Measurements from ENCODE around the gene CFAP410.
"Not testable (repeated sequence)": the region's sequence is repeated elsewhere in the genome, so short reads cannot be mapped to it uniquely, and the experiment has no call there.

The CFAP410 gene

GRCh38 chr21:44316277-44316900 lies 22.8 kb downstream of the CFAP410 start:
- no peak for DNase-seq (ENCODE audit: low spot score)

- no peak for DNase-seq (ENCODE audit: low spot score)
Measured at GRCh38 chr21:44315691-44316203, 23.4 kb downstream of the CFAP410 start.

DNA sequence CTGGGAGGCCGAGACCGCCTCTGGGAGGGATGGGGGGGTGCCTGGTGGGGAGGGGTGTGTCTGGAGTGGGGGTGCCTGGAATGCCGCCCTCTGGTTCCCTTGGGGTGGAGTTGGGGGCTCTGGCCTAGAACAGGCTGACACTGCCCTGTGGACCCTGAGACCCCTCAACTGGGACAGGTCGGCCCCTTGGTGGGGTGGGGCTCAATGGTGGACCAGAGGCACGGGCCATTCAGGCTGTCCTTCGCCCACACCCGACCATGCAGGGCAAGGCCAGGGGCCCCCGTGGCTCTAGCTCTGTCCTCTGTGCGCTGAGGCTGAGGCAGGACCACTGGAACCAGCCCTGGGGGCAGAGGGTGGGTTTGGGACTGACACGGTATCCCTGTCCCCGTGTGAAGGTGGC lies 24.6 kb downstream of the CFAP410 start:
- no peak for DNase-seq (ENCODE audit: low spot score)

DNA sequence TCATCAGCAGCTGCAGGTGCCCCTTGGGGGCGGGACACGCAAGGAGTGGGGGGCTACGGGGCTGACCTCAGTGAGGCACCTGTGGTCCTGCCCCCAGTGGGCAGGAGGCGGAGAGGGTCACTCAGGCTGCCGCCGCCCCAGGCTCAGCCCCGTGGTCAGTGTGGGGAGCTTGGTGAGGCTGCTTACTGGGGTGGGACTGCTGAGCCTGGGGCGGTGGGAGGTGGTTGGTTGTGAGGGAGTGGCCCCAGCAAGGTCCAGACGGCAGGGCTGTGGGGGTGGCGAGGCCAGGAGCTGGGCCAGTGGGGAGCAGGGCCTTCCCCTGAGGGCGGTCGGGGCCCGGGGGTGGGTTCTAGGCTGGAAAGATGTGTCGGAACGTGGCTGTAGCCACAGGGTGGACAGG lies 25.1 kb downstream of the CFAP410 start:
- DNase-seq (ENCODE audit: low spot score), result no peak

GRCh38 chr21:44313451-44313850 lies 25.7 kb downstream of the CFAP410 start:
- DNase-seq (ENCODE audit: low spot score), result no peak

DNA sequence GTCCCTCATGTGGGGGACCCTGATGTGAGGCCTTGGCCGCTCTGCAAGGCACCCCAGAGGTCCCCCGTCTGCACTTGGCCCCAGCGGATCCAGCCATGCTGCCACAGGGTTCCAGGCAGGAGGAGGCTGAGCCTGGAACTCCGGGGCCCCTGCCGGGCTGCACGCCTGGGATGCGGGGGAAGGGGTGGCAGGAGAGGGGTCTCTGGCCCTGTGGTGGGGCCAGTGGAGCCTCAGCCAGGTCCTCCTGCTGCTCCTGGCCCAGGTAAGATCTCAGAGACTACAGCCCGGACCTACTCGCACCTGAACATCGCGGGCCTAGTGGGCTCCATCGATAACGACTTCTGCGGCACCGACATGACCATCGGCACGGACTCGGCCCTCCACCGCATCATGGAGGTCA lies 26.5 kb downstream of the CFAP410 start:
- no peak for DNase-seq (ENCODE audit: low spot score)

- DNase-seq (ENCODE audit: low spot score), result no peak
Measured at GRCh38 chr21:44312089-44312488, 27.1 kb downstream of the CFAP410 start.

DNA sequence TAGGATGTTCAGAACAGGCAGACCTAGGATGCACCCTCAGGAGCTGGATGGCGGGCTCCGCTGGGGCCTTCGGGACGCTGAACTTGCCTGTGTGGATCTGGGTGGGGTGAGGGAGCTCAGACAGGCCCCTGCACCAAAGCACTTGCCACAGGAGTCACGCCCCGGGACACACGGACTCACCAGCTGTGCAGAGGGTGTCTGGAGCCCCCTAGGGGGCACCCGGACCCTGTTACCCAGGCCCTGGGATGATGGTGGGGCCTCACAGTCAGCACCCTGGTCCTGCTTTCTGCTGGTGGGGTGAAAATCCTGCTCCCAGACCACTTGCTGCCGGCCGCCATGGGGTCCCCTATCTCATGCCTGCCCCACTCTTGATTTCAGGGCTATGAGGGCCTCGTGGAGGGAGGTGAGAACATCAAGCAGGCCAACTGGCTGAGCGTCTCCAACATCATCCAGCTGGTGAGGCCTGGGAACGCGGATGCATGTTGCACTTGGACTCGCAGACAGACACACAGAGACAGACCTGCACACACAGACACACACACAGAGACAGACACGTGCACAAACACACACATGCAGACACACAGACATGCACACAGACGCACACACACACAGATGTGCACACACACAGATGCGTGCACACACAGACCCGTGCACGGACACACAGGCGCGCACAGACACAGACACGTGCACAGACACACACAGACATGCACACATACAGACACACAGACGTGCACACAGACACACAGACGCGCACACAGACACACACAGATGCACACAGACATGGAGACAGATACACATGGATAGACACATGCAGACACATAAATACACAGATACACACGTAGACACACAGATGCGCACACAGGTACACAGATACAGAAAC lies 28.3 kb downstream of the CFAP410 start:
- DNase-seq (ENCODE audit: low spot score), result no peak

- DNase-seq (ENCODE audit: low spot score), result no peak
Measured at GRCh38 chr21:44306936-44307704, 32.1 kb downstream of the CFAP410 start.

DNA sequence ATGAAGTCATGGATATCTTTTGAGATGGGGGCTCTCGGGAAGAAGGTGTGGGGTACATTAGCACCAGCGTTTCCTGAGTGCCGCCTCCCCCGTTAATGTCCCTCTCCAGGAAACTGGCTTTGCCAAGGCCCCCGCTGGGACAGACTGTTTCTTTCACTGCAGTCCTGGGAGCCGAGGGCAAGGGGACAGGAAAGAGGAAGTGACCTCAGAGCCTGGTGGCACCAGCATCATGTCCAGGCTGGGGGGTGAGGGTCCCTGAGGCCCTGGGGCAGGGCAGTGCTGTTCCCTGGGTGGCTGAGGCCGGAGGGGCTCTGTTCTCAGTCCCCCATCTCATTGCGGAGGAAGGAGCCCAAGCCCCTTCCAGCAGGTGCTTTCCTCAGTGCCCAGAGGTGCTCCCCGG lies 33.5 kb downstream of the CFAP410 start:
- no peak for DNase-seq (ENCODE audit: low spot score)

GRCh38 chr21:44304877-44305293 lies 34.3 kb downstream of the CFAP410 start:
- DNase-seq (ENCODE audit: low spot score), result peak; percentile 25

- no peak for DNase-seq (ENCODE audit: low spot score)
Measured at GRCh38 chr21:44304011-44304616, 35.1 kb downstream of the CFAP410 start.

GRCh38 chr21:44303490-44303981 lies 35.7 kb downstream of the CFAP410 start:
- DNase-seq (ENCODE audit: low spot score), result no peak

GRCh38 chr21:44302573-44303401 lies 36.4 kb downstream of the CFAP410 start:
- DNase-seq (ENCODE audit: low spot score), result not testable (repeated sequence)

DNA sequence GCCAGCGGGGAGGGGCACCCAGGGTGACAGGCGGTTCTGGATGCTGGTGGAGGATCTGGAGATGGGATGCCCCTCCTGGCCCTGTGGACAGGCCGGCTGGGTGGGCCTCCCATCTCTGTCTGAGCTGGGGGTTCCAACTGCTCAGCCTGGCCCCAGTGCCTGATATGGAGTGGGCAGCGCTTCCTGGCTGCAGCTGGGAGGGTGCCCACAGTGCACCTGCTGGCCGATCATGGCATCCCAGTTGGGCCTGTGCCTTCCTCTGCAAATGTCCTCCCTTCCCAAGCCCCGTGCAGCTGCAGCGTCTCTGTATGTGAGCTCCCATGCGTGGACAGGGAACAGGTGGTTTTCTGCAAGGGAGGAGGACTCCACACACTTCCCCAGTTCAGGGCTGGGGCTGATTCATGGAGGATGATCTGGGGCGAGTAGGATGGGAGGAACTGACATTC lies 37.2 kb downstream of the CFAP410 start:
- DNase-seq (ENCODE audit: low spot score), result no peak

DNA sequence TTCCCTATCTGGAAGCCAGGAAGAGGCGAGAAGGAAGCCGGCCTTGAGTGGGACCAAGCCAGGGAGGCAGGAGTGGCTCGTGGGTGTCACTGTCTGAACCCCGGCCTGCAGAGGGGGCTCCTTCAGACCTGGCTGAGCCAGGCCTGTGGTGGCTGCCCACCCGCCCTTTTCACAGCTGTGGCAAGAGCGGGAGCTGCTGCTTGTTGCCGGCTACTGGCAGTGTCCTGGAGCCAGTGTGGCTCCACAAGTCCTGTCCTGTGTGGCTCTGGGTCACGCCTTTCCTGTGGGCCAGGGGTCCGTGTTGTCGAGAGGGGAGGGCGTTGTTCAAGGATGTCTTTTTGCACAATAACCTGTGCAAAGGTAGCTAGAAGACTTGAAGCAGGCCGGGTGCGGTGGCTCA lies 38.0 kb downstream of the CFAP410 start:
- DNase-seq (ENCODE audit: low spot score), result no peak

- DNase-seq (ENCODE audit: low spot score), result peak; percentile 53
Measured at GRCh38 chr21:44300262-44300959, 38.8 kb downstream of the CFAP410 start.

DNA sequence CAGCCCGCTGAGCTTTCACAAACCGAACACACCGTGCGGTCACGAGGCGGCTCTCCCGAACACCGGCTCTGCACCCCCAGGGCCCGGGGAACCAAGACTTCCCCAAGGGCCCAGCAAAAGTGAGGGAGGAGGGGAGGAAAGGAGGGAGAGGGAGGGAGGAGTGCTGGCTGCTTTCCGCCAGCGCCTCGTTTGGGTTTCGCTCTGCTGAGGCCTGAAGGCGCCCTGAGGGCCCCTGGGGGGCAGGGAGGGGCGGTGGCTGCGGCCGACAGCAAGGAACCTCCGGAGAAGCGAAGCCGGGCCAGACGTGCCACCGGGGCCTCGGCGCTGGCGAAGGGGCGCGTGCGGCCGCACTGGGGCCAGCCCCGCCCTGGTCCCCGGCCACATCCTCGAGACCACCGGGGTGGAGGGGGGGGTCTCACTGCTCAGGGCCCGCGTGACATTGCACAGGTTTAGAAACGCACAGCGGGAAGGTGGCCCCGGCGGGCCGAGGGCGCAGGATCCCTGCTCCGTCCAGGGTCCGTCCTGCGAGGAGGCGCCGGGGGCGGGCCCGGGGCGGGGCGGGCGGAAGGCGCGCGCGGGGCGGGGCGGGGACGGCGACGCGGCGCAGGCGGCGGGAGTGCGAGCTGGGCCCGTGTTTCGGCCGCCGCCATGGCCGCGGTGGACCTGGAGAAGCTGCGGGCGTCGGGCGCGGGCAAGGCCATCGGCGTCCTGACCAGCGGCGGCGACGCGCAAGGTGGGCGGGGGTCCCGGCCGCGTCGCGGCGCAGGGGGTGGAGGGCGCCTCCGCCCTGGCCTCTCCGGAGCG lies 39.5 kb downstream of the CFAP410 start, which contains the start of gene PFKL:
TSS of gene PFKL (plus strand) at position 596 of the 804 bp plus-strand sequence. CDS start at position 649, 53 bp downstream.
- peak; percentile 45 for DNase-seq (ENCODE audit: low spot score)

GRCh38 chr21:44299085-44299457 lies 40.1 kb downstream of the CFAP410 start:
- peak; percentile 15 for DNase-seq (ENCODE audit: low spot score)

Data from CD4-positive, alpha-beta T cell treated with Interleukin-2 at 100 ng/mL for 4 hours (primary cell).